ENCODE data around the gene LRRC3C. TPM values are rescaled to one million over a fixed set of nuclear protein-coding genes. Genes with fewer than 3 reads are reported as not detected.
A peak's percentile ranks its signal among the peaks of the same experiment; 100 is the strongest.

LRRC3C gene
- total and polyA plus RNA-seq, 12 donors, result not detected

DNA sequence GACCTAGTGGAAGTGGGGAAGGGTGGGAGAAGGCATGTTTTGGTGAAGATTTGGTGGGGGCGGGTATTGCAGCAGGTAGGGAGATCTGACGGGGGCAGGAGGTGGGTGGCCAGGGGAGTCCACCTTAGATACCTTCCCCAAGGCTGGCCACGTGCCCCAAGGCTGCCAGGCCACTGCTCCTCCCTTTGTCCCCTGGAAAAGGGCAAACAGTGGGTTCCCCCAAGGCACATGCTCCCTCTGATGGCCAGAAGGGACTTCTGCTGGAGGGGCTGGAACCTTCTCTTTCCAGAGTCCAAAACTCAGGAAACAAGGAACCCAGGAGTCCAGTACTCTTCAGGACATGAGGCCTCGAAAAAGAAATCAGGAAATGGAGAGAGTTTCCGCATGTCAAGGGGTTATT is 46.9 kb downstream of the LRRC3C start:
- no peak overlapping the region for H3K27ac ChIP-seq
- intact Hi-C loops (cut with DNase I), result no loop called here
- no peaks in the 10 kb centered on the region for H3K27me3 ChIP-seq
- H3K9me3 ChIP-seq (replicated peaks in 1 of 3), result no peaks in the 10 kb centered on the region
- TF ChIP-seq, protein P1, sequence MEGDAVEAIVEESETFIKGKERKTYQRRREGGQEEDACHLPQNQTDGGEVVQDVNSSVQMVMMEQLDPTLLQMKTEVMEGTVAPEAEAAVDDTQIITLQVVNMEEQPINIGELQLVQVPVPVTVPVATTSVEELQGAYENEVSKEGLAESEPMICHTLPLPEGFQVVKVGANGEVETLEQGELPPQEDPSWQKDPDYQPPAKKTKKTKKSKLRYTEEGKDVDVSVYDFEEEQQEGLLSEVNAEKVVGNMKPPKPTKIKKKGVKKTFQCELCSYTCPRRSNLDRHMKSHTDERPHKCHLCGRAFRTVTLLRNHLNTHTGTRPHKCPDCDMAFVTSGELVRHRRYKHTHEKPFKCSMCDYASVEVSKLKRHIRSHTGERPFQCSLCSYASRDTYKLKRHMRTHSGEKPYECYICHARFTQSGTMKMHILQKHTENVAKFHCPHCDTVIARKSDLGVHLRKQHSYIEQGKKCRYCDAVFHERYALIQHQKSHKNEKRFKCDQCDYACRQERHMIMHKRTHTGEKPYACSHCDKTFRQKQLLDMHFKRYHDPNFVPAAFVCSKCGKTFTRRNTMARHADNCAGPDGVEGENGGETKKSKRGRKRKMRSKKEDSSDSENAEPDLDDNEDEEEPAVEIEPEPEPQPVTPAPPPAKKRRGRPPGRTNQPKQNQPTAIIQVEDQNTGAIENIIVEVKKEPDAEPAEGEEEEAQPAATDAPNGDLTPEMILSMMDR (IDR thresholded peaks at IDR 0.05), result no peak
- no peak for DNase-seq
- no peaks in the 10 kb centered on the region for H3K36me3 ChIP-seq (replicated peaks in 1 of 2)
- no peaks in the 10 kb centered on the region for H3K4me1 ChIP-seq (replicated peaks in 1 of 2)
- WGBS, 4 donors, result 67 to 79% (median 74%) methylated on average over 4 to 5 of the region's 5 CpGs
- no peak overlapping the region for H3K4me3 ChIP-seq

DNA sequence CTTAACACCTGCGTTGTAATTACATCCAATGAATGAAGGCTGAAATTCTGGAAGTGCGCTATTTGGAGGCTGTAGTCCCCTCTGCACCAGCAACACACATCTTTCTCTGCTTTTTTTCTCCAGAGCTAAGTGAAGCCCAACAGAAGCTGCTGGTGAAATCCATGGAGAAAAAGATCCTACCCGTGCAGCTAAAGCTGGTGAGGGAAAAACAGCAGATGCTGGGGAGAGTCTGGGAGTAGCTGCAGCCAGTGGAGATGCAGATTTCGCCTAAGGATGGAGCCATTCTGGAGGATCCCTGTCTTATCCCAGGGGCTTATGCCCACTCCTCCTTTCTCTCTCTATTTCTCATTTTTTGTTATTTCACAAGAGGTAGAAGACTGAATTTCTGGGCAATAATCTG is 48.3 kb downstream of the LRRC3C start:
- H3K27ac ChIP-seq, result no peak overlapping the region
- DNase-seq, result no peak
- H3K36me3 ChIP-seq (replicated peaks in 1 of 2), result no peaks in the 10 kb centered on the region
- TF ChIP-seq POLR2A (IDR thresholded peaks at IDR 0.05), result no peak
- TF ChIP-seq, protein P1 (IDR thresholded peaks at IDR 0.05), result no peak
- WGBS, 4 donors, result 63 to 75% (median 68%) methylated on average over 4 of the region's 4 CpGs
- H3K4me1 ChIP-seq (replicated peaks in 1 of 2), result peaks cover 0 to 5% of the 10 kb centered on the region in 2 donors
- no peaks in the 10 kb centered on the region for H3K27me3 ChIP-seq
- H3K4me3 ChIP-seq, result no peak overlapping the region
- H3K9me3 ChIP-seq (replicated peaks in 1 of 3), result no peaks in the 10 kb centered on the region
- intact Hi-C loops (cut with DNase I), result no loop called here

DNA sequence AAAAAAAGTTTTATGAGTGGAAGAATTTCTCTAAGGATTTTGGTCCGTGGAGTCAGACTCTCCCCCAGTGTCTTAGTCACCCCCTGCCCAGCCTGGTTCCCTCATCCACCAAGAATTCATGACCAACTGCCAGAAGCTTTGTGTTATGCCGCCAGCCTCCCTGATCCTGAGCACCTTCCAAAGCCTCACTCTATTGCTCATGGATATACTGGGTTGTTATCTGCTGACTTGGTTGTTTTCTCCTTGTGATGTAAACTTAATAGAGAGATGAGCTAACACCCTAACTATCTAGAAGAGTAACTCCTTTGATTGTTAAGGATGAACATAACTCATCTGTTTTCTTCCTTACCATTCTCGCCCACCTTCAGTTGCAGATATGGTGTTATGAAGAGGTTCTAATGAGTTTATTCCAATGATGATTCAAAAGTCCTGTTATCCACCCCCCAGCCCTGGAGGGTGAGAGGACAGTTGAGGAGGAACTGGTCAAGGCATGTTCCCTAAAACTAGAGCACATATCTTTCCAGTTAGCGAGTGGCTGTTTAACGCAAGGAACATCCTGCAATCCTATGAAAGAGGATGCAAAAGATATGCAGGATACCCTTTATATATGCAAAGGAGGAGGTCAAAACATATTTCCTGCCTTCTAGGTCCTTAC is 51.6 kb downstream of the LRRC3C start:
- peak overlapping the region in 1 of 5 donors; percentile 21 for H3K27ac ChIP-seq
- TF ChIP-seq, protein P1 (IDR thresholded peaks at IDR 0.05), result no peak
- no peak for TF ChIP-seq POLR2A (IDR thresholded peaks at IDR 0.05)

DNA sequence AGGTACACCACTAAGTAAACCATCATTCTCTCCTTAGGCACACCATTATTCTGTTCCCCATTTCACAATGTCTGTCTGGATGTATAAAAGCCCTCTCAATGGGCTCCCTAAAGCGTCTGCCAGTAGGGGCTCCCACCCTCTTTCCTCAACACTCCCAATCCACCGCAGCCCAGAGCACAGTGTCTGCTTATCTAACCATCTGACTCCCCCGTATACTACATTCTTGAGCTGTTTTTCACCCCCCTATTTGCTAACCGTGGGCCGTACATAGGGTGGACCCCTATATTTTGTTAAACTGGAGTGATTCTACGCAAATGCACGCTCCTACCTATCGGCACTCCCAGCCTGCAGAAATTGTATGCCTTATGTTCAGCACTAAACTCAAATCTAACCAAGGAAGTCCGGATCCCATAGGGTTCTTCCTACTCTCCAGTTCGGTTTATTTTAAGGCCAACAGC is 52.4 kb downstream of the LRRC3C start:
- WGBS, 4 donors, result 0 to 2% (median 0%) methylated on average over 10 of the region's 10 CpGs
- no peaks in the 10 kb centered on the region for H3K9me3 ChIP-seq (replicated peaks in 1 of 3)
- no peaks in the 10 kb centered on the region for H3K27me3 ChIP-seq
- H3K4me1 ChIP-seq (replicated peaks in 1 of 2), result peaks cover 11 to 26% of the 10 kb centered on the region in 2 donors
- peak overlapping the region in 3 of 4 donors; percentile 75 to 88 (median 76) for H3K4me3 ChIP-seq
- no peak for TF ChIP-seq POLR2A (IDR thresholded peaks at IDR 0.05)
- TF ChIP-seq, protein P1 (IDR thresholded peaks at IDR 0.05), result no peak
- peak overlapping the region in 4 of 5 donors; percentile 13 to 91 (median 89) for H3K27ac ChIP-seq
- peaks cover 0 to 8% of the 10 kb centered on the region in 2 donors for H3K36me3 ChIP-seq (replicated peaks in 1 of 2)
- intact Hi-C loops (cut with DNase I), result loop anchor here in 1 of 2 donors (10.0 kb wide), 1 partner anchor 65 kb away; no protein-coding TSS in a partner anchor
- peak in 3 of 7 donors; percentile 11 to 56 (median 33) for DNase-seq

More for the DNA sequence above, 51.6 kb downstream of the LRRC3C start:
- WGBS, 4 donors, result 70 to 78% (median 73%) methylated on average over 5 of the region's 5 CpGs
- H3K27me3 ChIP-seq, result no peaks in the 10 kb centered on the region
- H3K36me3 ChIP-seq (replicated peaks in 1 of 2), result peaks cover 0 to under 1% of the 10 kb centered on the region in 2 donors
- H3K4me3 ChIP-seq, result no peak overlapping the region
- no peaks in the 10 kb centered on the region for H3K9me3 ChIP-seq (replicated peaks in 1 of 3)
- intact Hi-C loops (cut with DNase I), result no loop called here
- peaks cover 11 to 26% of the 10 kb centered on the region in 2 donors for H3K4me1 ChIP-seq (replicated peaks in 1 of 2)
- DNase-seq, result no peak

All from adrenal gland (tissue), 12 donors.